HG02973 (cell line): ENCODE results near the gene LYPD5.
A peak's percentile ranks its signal among the peaks of the same experiment; 100 is the strongest.
"Not testable (repeated sequence)": the region's sequence is repeated elsewhere in the genome, so short reads cannot be mapped to it uniquely, and the experiment has no call there.

Source experiments
- ATAC-seq: cut with Tn5 transposase; IDR thresholded peaks from one replicate; pipeline ENCODE4 v1.9.1; 2021; ENCODE audit warnings: moderate library complexity; ENCODE audit not compliant: unreplicated experiment

LYPD5 gene

GRCh38 chr19:43802216-43802951 is at the start of gene LYPD5:
Gene LYPD5, minus strand, starts transcription at chr19:43802447. Its CDS starts 67 bp downstream, at chr19:43802380.
- ATAC-seq = no peak

- ATAC-seq = no peak
Measured at GRCh38 chr19:43848821-43849220, 46.6 kb upstream of the LYPD5 start.

GRCh38 chr19:43847884-43848283 is 45.6 kb upstream of the LYPD5 start:
- ATAC-seq = no peak

- ATAC-seq = no peak
Measured at GRCh38 chr19:43847246-43847645, 45.0 kb upstream of the LYPD5 start.

GRCh38 chr19:43842007-43842406 is 39.8 kb upstream of the LYPD5 start:
- ATAC-seq = no peak

- no peak for ATAC-seq
Measured at GRCh38 chr19:43839139-43839538, 36.9 kb upstream of the LYPD5 start.

GRCh38 chr19:43826787-43827754 is 24.8 kb upstream of the LYPD5 start, which contains the start of gene ZNF283:
Gene ZNF283, plus strand, starts transcription at chr19:43827321. Its CDS starts 6,184 bp downstream, at chr19:43833505.
- ATAC-seq = peak; percentile 95

- ATAC-seq = not testable (repeated sequence)
Measured at GRCh38 chr19:43824572-43824971, 22.3 kb upstream of the LYPD5 start.

- ATAC-seq = not testable (repeated sequence)
Measured at GRCh38 chr19:43823856-43824255, 21.6 kb upstream of the LYPD5 start.

GRCh38 chr19:43820884-43821215 is 18.6 kb upstream of the LYPD5 start:
- ATAC-seq = no peak

GRCh38 chr19:43820098-43820883 is 18.0 kb upstream of the LYPD5 start:
- no peak for ATAC-seq

- ATAC-seq = no peak
Measured at GRCh38 chr19:43818500-43818899, 16.3 kb upstream of the LYPD5 start.

GRCh38 chr19:43817454-43817853 is 15.2 kb upstream of the LYPD5 start:
- not testable (repeated sequence) for ATAC-seq

- no peak for ATAC-seq
Measured at GRCh38 chr19:43814663-43815352, 12.6 kb upstream of the LYPD5 start.

- ATAC-seq = no peak
Measured at GRCh38 chr19:43812688-43813087, 10.4 kb upstream of the LYPD5 start.

GRCh38 chr19:43812259-43812658 is 10.0 kb upstream of the LYPD5 start:
- no peak for ATAC-seq

GRCh38 chr19:43811837-43812236 is 9.6 kb upstream of the LYPD5 start:
- ATAC-seq = no peak

GRCh38 chr19:43809762-43810696 is 7.8 kb upstream of the LYPD5 start:
- ATAC-seq = no peak

GRCh38 chr19:43807651-43808050 is 5.4 kb upstream of the LYPD5 start:
- ATAC-seq = no peak
